ENCODE data around the gene EML3. TPM values are rescaled to one million over a fixed set of nuclear protein-coding genes. Genes with fewer than 3 reads are reported as not detected.

EML3 gene
- total and polyA plus RNA-seq, 2 of the 13 experiments (the other 11 are each of a cell fraction or from before 2014, with no cell fraction given) = 10.6 to 12.3 TPM

DNA sequence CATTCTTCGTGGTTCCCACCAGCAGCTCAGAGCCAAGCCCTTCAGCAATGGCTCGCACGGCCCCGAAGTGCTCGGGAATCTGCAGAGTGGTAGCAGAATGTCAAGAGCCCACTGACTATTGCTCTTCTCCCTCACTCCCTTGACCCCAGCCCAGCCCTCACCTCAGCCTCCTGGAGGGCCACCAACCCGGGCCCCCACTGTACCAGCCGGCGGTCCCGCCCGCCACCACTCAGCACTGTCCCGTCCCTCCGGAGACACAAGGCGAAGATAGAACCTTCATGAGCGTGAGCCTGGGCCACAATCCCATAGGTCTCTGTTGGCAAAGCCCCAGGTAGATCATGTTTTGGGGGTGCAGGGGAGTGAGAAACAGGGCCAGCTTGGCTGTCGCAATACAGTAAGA lies 6.7 kb downstream of the EML3 start (continued):
- TF ChIP-seq ONECUT2 (CRISPR knock-in tag; IDR thresholded peaks at IDR 0.05) (no peak), NR2C2 (CRISPR knock-in tag; IDR thresholded peaks at IDR 0.05; ENCODE audit: borderline replicate concordance) (no peak), CCAR2 (optimal IDR thresholded peaks at IDR 0.05; ENCODE audit: low read depth, low read length) (no peak), SIN3A (IDR thresholded peaks at IDR 0.05; ENCODE audit: borderline replicate concordance, low read depth, low read length) (no peak), PHF21A (CRISPR knock-in tag; IDR thresholded peaks at IDR 0.05) (no peak), ELF3 (CRISPR knock-in tag; IDR thresholded peaks at IDR 0.05) (no peak)
- TF ChIP-seq, protein P1, sequence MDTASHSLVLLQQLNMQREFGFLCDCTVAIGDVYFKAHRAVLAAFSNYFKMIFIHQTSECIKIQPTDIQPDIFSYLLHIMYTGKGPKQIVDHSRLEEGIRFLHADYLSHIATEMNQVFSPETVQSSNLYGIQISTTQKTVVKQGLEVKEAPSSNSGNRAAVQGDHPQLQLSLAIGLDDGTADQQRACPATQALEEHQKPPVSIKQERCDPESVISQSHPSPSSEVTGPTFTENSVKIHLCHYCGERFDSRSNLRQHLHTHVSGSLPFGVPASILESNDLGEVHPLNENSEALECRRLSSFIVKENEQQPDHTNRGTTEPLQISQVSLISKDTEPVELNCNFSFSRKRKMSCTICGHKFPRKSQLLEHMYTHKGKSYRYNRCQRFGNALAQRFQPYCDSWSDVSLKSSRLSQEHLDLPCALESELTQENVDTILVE (CRISPR knock-in tag; IDR thresholded peaks at IDR 0.05) = no peak

DNA sequence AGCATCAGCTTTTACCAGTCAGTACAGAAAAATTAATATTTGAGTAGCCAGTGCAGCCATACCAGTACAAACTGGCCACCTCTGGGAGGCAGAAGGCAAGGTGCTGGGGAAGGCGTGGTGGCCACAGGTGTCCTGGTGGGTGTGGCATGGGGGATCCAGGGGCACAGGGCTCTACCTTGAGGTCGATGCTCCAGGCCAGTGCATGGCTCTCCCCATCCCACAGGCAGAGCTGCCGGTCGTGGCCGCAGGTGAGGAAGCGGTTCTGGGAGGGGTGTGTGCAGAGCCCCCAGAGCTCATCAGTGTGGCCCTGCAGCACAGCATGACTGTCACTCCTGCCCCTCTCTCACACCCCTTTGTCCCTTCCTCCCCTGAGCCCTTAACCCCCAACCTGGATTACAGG lies 7.1 kb downstream of the EML3 start:
- H3K9ac ChIP-seq (ENCODE audit: insufficient read depth, low read depth, low read length) = no peak overlapping the region
- ATAC-seq (no peak), FAIRE-seq (no peak), DNase-seq (ENCODE audit: low spot score) (no peak)
- no TSS peak for BruUV-seq (replicated peaks)
- intact Hi-C loops (cut with micrococcal nuclease; ENCODE audit: unreplicated experiment) (no loop called here), in situ Hi-C loops (cut with HindIII; ENCODE audit: extremely low pct_ligation_motif_present, low pct_unique_long_range_greater_than_20kb) (no loop called here)
- no peak overlapping the region for H3K27ac ChIP-seq (ENCODE audit: extremely low read length, insufficient read depth, low read length)
- no peaks in the 10 kb centered on the region for H4K20me1 ChIP-seq (ENCODE audit: insufficient read depth, low read length)
- H3K36me3 ChIP-seq (replicated peaks in 1 of 2; ENCODE audit: control insufficient read depth in 1 of 2, insufficient read depth in 2 of 2, low read length in 2 of 2) = no peaks in the 10 kb centered on the region; a peak in 2 of 5 replicates
- no peaks in the 10 kb centered on the region; a peak in 1 of 5 replicates for H3K27me3 ChIP-seq (ENCODE audit: control insufficient read depth in 1 of 2, insufficient read depth in 2 of 2, low read length in 2 of 2)
- peaks cover 11% of the 10 kb centered on the region for H3K79me2 ChIP-seq (ENCODE audit: insufficient read depth, low read length)
- no peak overlapping the region for H3K4me3 ChIP-seq (replicated peaks in 1 of 3; ENCODE audit: insufficient read depth in 1 of 3, low read depth in 2 of 3, low read length in 3 of 3)
- no peak overlapping the region for H3K4me2 ChIP-seq (ENCODE audit: low read depth, low read length)
- ChIA-PET POLR2A (interaction anchor here (1.9 kb wide), 1 partner anchor 14 kb away, joined by 8 read pairs; the partner anchor contains the start of gene TUT1), CTCF (ENCODE audit: low intra/inter-chr PET ratio, low total read pairs) (no interaction called here)
- WGBS (ENCODE audit: low lambda C conversion rate) = 94% methylated on average over 6 of the region's 6 CpGs
- no peaks in the 10 kb centered on the region for H3K9me3 ChIP-seq (ENCODE audit: low read length)
- H2AFZ ChIP-seq (ENCODE audit: low read length) = no peak overlapping the region
- H3K4me1 ChIP-seq (ENCODE audit: insufficient read depth, low read length) = peaks cover 40% of the 10 kb centered on the region
- TF ChIP-seq, protein P2, sequence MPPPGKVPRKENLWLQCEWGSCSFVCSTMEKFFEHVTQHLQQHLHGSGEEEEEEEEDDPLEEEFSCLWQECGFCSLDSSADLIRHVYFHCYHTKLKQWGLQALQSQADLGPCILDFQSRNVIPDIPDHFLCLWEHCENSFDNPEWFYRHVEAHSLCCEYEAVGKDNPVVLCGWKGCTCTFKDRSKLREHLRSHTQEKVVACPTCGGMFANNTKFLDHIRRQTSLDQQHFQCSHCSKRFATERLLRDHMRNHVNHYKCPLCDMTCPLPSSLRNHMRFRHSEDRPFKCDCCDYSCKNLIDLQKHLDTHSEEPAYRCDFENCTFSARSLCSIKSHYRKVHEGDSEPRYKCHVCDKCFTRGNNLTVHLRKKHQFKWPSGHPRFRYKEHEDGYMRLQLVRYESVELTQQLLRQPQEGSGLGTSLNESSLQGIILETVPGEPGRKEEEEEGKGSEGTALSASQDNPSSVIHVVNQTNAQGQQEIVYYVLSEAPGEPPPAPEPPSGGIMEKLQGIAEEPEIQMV (CRISPR knock-in tag; IDR thresholded peaks at IDR 0.05; ENCODE audit: low read depth) = no peak
- TF ChIP-seq HHEX (CRISPR knock-in tag; IDR thresholded peaks at IDR 0.05) (no peak), ZNF781 (CRISPR knock-in tag; IDR thresholded peaks at IDR 0.05; ENCODE audit: borderline replicate concordance, not compliant biosample characterization) (no peak), ZNF768 (CRISPR knock-in tag; IDR thresholded peaks at IDR 0.05) (no peak), HNRNPL (IDR thresholded peaks at IDR 0.05; ENCODE audit: low read depth, low read length) (no peak)
- TF ChIP-seq, protein P3, sequence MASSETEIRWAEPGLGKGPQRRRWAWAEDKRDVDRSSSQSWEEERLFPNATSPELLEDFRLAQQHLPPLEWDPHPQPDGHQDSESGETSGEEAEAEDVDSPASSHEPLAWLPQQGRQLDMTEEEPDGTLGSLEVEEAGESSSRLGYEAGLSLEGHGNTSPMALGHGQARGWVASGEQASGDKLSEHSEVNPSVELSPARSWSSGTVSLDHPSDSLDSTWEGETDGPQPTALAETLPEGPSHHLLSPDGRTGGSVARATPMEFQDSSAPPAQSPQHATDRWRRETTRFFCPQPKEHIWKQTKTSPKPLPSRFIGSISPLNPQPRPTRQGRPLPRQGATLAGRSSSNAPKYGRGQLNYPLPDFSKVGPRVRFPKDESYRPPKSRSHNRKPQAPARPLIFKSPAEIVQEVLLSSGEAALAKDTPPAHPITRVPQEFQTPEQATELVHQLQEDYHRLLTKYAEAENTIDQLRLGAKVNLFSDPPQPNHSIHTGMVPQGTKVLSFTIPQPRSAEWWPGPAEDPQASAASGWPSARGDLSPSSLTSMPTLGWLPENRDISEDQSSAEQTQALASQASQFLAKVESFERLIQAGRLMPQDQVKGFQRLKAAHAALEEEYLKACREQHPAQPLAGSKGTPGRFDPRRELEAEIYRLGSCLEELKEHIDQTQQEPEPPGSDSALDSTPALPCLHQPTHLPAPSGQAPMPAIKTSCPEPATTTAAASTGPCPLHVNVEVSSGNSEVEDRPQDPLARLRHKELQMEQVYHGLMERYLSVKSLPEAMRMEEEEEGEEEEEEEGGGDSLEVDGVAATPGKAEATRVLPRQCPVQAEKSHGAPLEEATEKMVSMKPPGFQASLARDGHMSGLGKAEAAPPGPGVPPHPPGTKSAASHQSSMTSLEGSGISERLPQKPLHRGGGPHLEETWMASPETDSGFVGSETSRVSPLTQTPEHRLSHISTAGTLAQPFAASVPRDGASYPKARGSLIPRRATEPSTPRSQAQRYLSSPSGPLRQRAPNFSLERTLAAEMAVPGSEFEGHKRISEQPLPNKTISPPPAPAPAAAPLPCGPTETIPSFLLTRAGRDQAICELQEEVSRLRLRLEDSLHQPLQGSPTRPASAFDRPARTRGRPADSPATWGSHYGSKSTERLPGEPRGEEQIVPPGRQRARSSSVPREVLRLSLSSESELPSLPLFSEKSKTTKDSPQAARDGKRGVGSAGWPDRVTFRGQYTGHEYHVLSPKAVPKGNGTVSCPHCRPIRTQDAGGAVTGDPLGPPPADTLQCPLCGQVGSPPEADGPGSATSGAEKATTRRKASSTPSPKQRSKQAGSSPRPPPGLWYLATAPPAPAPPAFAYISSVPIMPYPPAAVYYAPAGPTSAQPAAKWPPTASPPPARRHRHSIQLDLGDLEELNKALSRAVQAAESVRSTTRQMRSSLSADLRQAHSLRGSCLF (CRISPR knock-in tag; IDR thresholded peaks at IDR 0.05; ENCODE audit: borderline replicate concordance) = no peak
- TF ChIP-seq, protein P4, sequence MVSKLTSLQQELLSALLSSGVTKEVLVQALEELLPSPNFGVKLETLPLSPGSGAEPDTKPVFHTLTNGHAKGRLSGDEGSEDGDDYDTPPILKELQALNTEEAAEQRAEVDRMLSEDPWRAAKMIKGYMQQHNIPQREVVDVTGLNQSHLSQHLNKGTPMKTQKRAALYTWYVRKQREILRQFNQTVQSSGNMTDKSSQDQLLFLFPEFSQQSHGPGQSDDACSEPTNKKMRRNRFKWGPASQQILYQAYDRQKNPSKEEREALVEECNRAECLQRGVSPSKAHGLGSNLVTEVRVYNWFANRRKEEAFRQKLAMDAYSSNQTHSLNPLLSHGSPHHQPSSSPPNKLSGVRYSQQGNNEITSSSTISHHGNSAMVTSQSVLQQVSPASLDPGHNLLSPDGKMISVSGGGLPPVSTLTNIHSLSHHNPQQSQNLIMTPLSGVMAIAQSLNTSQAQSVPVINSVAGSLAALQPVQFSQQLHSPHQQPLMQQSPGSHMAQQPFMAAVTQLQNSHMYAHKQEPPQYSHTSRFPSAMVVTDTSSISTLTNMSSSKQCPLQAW (CRISPR knock-in tag; IDR thresholded peaks at IDR 0.05) = no peak

All from HepG2 (cell line).